HCT116 (cell line): ENCODE results near the gene SORBS1. TPM values are rescaled to one million over a fixed set of nuclear protein-coding genes. Genes with fewer than 3 reads are reported as not detected.

Source experiments
- ATAC-seq: fragments of 200-7000 bp; cut with Tn5 transposase; 2 replicates; pipeline ENCODE4 v1.9.1; 2020; ENCODE audit warnings: mild to moderate bottlenecking, moderate library complexity
- BruUV-seq: library from RNA; stranded (reverse); fragments of 400-500 nt; replicated peaks from 2 replicates; lab custom pipeline; 2021; lab: Mats Ljungman, UMichigan
- CTCF ChIA-PET: fragments of 300-600 bp; sonication (Branson Sonifier 250); formaldehyde crosslinking; loops from one replicate; lab custom pipeline; 2021; ENCODE audit warnings: antibody characterized with exemption; lab: Charles Lee
- POLR2A ChIA-PET: fragments of 300-600, 350-600 bp; sonication (Branson Sonifier 250); formaldehyde crosslinking; loops from one replicate; lab custom pipeline; 2021; ENCODE audit warnings: antibody characterized with exemption; lab: Charles Lee
- RAD21 ChIA-PET, 2 experiments: fragments of 300-600 bp; sonication (Branson Sonifier 250); formaldehyde crosslinking; loops; one replicate each; lab custom pipeline; 2023; ENCODE audit warnings: low total read pairs in 2 of 2; ENCODE audit not compliant: uncharacterized antibody in 2 of 2, unreplicated experiment in 2 of 2, low non-redundant PET in 1 of 2; lab: Charles Lee
- DNase-seq: peaks from one replicate; pipeline ENCODE4 v3.0.0-alpha.2; 2010; ENCODE audit warnings: low read depth, low spot score
- H2AFZ ChIP-seq: fragments of 200-600 bp; shearing (Covaris generic), sonication (generic); 2 replicates; pipeline ENCODE4 v1.6.1; 2017; ENCODE audit warnings: low read depth, mixed run types, mixed read lengths, antibody characterized with exemption, low read length; ENCODE audit not compliant: poor library complexity, severe bottlenecking
- H3K27ac ChIP-seq: 2 replicates; pipeline ENCODE4 v1.5.1; 2012; ENCODE audit warnings: low read depth, low read length
- H3K27me3 ChIP-seq: fragments of 200-600 bp; sonication (generic); 2 replicates; pipeline ENCODE4 v1.6.1; 2016; ENCODE audit warnings: mixed run types, low read length, mixed read lengths; ENCODE audit not compliant: insufficient read depth
- H3K36me3 ChIP-seq, 2 experiments: fragments of 200-500 bp in 1 of 2; fragments of 200-600 bp in 1 of 2; sonication (Bioruptor generic) in 1 of 2; sonication (generic) in 1 of 2; 2 replicates each; pipeline versions ENCODE4 v1.5.1 to v1.6.1; 2014 to 2016; ENCODE audit warnings: low read length in 2 of 2, inconsistent platforms in 1 of 2, mixed read lengths in 1 of 2, mixed run types in 1 of 2; ENCODE audit not compliant: insufficient read depth in 2 of 2, control insufficient read depth in 1 of 2
- H3K4me1 ChIP-seq, 2 experiments: fragments of 200-600 bp in 1 of 2; sonication (generic) in 1 of 2; 2 replicates each; pipeline versions ENCODE4 v1.5.1 to v1.6.1; 2012 to 2017; ENCODE audit warnings: low read length in 2 of 2, inconsistent platforms in 1 of 2, mild to moderate bottlenecking in 1 of 2, mixed read lengths in 1 of 2, mixed run types in 1 of 2, moderate library complexity in 1 of 2; ENCODE audit not compliant: insufficient read depth in 2 of 2, control insufficient read depth in 1 of 2
- H3K4me2 ChIP-seq: fragments of 200-600 bp; sonication (generic); 2 replicates; pipeline ENCODE4 v1.6.1; 2017; ENCODE audit warnings: mixed run types, low read length, mixed read lengths
- H3K4me3 ChIP-seq, 2 experiments: fragments of 200-600 bp in 1 of 2; sonication (generic) in 1 of 2; replicated peaks in 1 of 2; 2 replicates each; pipeline ENCODE4 v1.5.1; 2011 to 2016; ENCODE audit warnings: low read length in 2 of 2, control low read depth in 1 of 2, low read depth in 1 of 2, mild to moderate bottlenecking in 1 of 2, mixed read lengths in 1 of 2, mixed run types in 1 of 2
- H3K79me2 ChIP-seq: fragments of 200-600 bp; sonication (generic); 2 replicates; pipeline ENCODE4 v1.6.1; 2017; ENCODE audit warnings: mild to moderate bottlenecking, mixed run types, low read length, moderate library complexity, mixed read lengths; ENCODE audit not compliant: insufficient read depth
- H3K9ac ChIP-seq: fragments of 200-600 bp; sonication (generic); 2 replicates; pipeline ENCODE4 v1.6.1; 2016; ENCODE audit warnings: low read length, mixed read lengths
- H3K9me2 ChIP-seq: fragments of 200-600 bp; sonication (generic), shearing (Covaris generic); 2 replicates; pipeline ENCODE4 v1.6.1; 2017; ENCODE audit warnings: mixed run types, mild to moderate bottlenecking, moderate library complexity; ENCODE audit not compliant: insufficient read depth
- H3K9me3 ChIP-seq, 2 experiments: fragments of 200-500 bp in 1 of 2; fragments of 200-600 bp in 1 of 2; sonication (Bioruptor generic) in 1 of 2; sonication (generic) in 1 of 2; 2 replicates each; pipeline ENCODE4 v1.6.1; 2014 to 2017; ENCODE audit warnings: low read length in 2 of 2, mixed read lengths in 2 of 2, inconsistent platforms in 1 of 2, low read depth in 1 of 2, mild to moderate bottlenecking in 1 of 2, mixed run types in 1 of 2, moderate library complexity in 1 of 2; ENCODE audit not compliant: control insufficient read depth in 1 of 2, insufficient read depth in 1 of 2
- H4K20me1 ChIP-seq: fragments of 200-600 bp; sonication (generic), shearing (Covaris generic); 2 replicates; pipeline ENCODE4 v1.6.1; 2017; ENCODE audit warnings: mixed run types, mild to moderate bottlenecking, moderate library complexity; ENCODE audit not compliant: insufficient read depth
- CBX3 ChIP-seq: IDR thresholded peaks from 2 replicates; pipeline ENCODE4 v1.6.1; 2012; ENCODE audit warnings: low read depth
- CEBPB ChIP-seq: IDR thresholded peaks from 2 replicates; pipeline ENCODE4 v1.6.1; 2012; ENCODE audit warnings: low read depth
- EGR1 ChIP-seq: IDR thresholded peaks from 2 replicates; pipeline ENCODE4 v1.6.1; 2012; ENCODE audit warnings: low read depth
- ELF1 ChIP-seq: IDR thresholded peaks from 2 replicates; pipeline ENCODE4 v1.6.1; 2012; ENCODE audit warnings: low read depth, borderline replicate concordance
- EZH2phosphoT487 ChIP-seq: fragments of 200-600 bp; IDR thresholded peaks from 2 replicates; pipeline ENCODE4 v1.6.1; 2018; ENCODE audit warnings: antibody characterized with exemption, borderline replicate concordance
- FOSL1 ChIP-seq: IDR thresholded peaks from 2 replicates; pipeline ENCODE4 v1.6.1; 2012; ENCODE audit warnings: low read depth
- JUND ChIP-seq: IDR thresholded peaks from 2 replicates; pipeline ENCODE4 v1.6.1; 2012
- POLR2A ChIP-seq: IDR thresholded peaks from 2 replicates; pipeline ENCODE4 v1.7.0; 2011; ENCODE audit warnings: borderline replicate concordance; ENCODE audit not compliant: insufficient read depth, insufficient read length; ENCODE audit errors: extremely low read depth
- POLR2AphosphoS5 ChIP-seq: IDR thresholded peaks from 2 replicates; pipeline ENCODE4 v1.6.1; 2011; ENCODE audit warnings: mild to moderate bottlenecking, low read depth, low read length, moderate library complexity
- RAD21 ChIP-seq: IDR thresholded peaks from 2 replicates; pipeline ENCODE4 v1.6.1; 2012; ENCODE audit warnings: low read depth, mild to moderate bottlenecking
- SRF ChIP-seq: IDR thresholded peaks from 2 replicates; pipeline ENCODE4 v1.6.1; 2012; ENCODE audit warnings: low read depth
- YY1 ChIP-seq: IDR thresholded peaks from 2 replicates; pipeline ENCODE4 v1.6.1; 2011; ENCODE audit warnings: low read length, low read depth, moderate library complexity, mild to moderate bottlenecking; ENCODE audit not compliant: insufficient replicate concordance; ENCODE audit errors: extremely low read depth
- ZNF274 ChIP-seq: fragments of 200-500 bp; sonication (Bioruptor generic); IDR thresholded peaks from 2 replicates; pipeline ENCODE4 v1.6.1; 2014; ENCODE audit warnings: mild to moderate bottlenecking, low read depth, low read length, inconsistent platforms
- intact Hi-C: fragments of 100-400 bp; cut with micrococcal nuclease; formaldehyde crosslinking; loops from 2 replicates; pipeline ENCODE4 v1.10.0; 2022
- total RNA-seq: library from RNA; stranded (reverse); gene quantifications from one replicate; pipeline ENCODE4 v1.2.1, GENCODE V29; 2021; ENCODE audit not compliant: unreplicated experiment
- TF ChIP-seq, protein P1 (sequence below): IDR thresholded peaks from 2 replicates; pipeline ENCODE4 v1.6.1; 2011; ENCODE audit warnings: mild to moderate bottlenecking, low read length, moderate library complexity; ENCODE audit not compliant: insufficient replicate concordance; ENCODE audit errors: extremely low read depth
- TF ChIP-seq, protein P2 (sequence below): IDR thresholded peaks from 2 replicates; pipeline ENCODE4 v1.6.1; 2012
- TF ChIP-seq, protein P3 (sequence below): IDR thresholded peaks from 2 replicates; pipeline ENCODE4 v1.6.1; 2012
- TF ChIP-seq, protein P4 (sequence below), 3 experiments: fragments of 200-600 bp in 1 of 3; sonication (generic) in 1 of 3; IDR thresholded peaks in 2 of 3; conservative IDR thresholded peaks in 1 of 3; 2 replicates each; pipeline ENCODE4 v1.5.1; 2012 to 2017; ENCODE audit warnings: low read depth in 2 of 3, low read length in 2 of 3, antibody characterized with exemption in 1 of 3, borderline replicate concordance in 1 of 3, control low read depth in 1 of 3, mild to moderate bottlenecking in 1 of 3, mixed read lengths in 1 of 3, mixed run types in 1 of 3, moderate library complexity in 1 of 3; ENCODE audit not compliant: insufficient read depth in 1 of 3

SORBS1 gene
- total RNA-seq, 1 experiment from 2014 or later, result 3.4 TPM

DNA sequence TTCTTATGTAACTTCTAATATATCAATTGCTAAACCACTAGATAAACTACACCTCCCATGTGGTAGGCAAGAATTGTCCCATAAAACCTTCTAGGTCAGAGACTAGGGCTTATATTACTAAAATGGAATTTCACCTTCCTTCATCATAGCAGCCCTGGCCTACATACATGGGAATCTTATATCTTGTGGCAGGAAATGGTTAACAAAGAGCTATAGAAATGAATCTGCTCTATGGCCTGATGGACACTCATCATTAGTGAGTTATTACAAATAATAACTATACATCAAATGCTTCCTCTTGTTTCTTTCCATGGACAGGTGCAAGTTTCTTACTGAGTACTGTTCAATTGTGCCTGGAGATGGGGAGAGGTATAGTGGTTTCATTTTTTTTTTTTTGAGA is 208.0 kb downstream of the SORBS1 start:
- Histone ChIP-seq H4K20me1 (no peaks in the 10 kb centered on the region), H2AFZ (no peak overlapping the region), H3K9me3 (no peaks in the 10 kb centered on the region), H3K4me2 (no peak overlapping the region), H3K27me3 (no peaks in the 10 kb centered on the region), H3K9me2 (no peaks in the 10 kb centered on the region), H3K79me2 (no peaks in the 10 kb centered on the region), H3K36me3 (no peaks in the 10 kb centered on the region), H3K4me3 (no peak overlapping the region), H3K4me1 (no peaks in the 10 kb centered on the region), H3K9ac (no peak overlapping the region), H3K27ac (no peak overlapping the region)
- ChIA-PET RAD21 (no interaction called here), CTCF (interaction anchor here (1.9 to 2.8 kb wide), 2 partner anchors 10 to 106 kb away, joined by 5 to 9 read pairs; no protein-coding TSS in a partner anchor), POLR2A (no interaction called here)
- no peak for ATAC-seq
- intact Hi-C loops, result no loop called here
- TF ChIP-seq EZH2phosphoT487 (no peak), YY1 (no peak), ZNF274 (no peak), RAD21 (no peak), POLR2A (no peak), SRF (no peak), JUND (no peak), CEBPB (no peak), FOSL1 (no peak), CBX3 (no peak), EGR1 (no peak), POLR2AphosphoS5 (no peak), ELF1 (no peak)
- TF ChIP-seq, protein P1, sequence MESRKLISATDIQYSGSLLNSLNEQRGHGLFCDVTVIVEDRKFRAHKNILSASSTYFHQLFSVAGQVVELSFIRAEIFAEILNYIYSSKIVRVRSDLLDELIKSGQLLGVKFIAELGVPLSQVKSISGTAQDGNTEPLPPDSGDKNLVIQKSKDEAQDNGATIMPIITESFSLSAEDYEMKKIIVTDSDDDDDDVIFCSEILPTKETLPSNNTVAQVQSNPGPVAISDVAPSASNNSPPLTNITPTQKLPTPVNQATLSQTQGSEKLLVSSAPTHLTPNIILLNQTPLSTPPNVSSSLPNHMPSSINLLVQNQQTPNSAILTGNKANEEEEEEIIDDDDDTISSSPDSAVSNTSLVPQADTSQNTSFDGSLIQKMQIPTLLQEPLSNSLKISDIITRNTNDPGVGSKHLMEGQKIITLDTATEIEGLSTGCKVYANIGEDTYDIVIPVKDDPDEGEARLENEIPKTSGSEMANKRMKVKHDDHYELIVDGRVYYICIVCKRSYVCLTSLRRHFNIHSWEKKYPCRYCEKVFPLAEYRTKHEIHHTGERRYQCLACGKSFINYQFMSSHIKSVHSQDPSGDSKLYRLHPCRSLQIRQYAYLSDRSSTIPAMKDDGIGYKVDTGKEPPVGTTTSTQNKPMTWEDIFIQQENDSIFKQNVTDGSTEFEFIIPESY, result no peak
- TF ChIP-seq, protein P2, sequence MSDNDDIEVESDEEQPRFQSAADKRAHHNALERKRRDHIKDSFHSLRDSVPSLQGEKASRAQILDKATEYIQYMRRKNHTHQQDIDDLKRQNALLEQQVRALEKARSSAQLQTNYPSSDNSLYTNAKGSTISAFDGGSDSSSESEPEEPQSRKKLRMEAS, result no peak
- TF ChIP-seq, protein P3, sequence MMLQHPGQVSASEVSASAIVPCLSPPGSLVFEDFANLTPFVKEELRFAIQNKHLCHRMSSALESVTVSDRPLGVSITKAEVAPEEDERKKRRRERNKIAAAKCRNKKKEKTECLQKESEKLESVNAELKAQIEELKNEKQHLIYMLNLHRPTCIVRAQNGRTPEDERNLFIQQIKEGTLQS, result no peak
- TF ChIP-seq, protein P4, sequence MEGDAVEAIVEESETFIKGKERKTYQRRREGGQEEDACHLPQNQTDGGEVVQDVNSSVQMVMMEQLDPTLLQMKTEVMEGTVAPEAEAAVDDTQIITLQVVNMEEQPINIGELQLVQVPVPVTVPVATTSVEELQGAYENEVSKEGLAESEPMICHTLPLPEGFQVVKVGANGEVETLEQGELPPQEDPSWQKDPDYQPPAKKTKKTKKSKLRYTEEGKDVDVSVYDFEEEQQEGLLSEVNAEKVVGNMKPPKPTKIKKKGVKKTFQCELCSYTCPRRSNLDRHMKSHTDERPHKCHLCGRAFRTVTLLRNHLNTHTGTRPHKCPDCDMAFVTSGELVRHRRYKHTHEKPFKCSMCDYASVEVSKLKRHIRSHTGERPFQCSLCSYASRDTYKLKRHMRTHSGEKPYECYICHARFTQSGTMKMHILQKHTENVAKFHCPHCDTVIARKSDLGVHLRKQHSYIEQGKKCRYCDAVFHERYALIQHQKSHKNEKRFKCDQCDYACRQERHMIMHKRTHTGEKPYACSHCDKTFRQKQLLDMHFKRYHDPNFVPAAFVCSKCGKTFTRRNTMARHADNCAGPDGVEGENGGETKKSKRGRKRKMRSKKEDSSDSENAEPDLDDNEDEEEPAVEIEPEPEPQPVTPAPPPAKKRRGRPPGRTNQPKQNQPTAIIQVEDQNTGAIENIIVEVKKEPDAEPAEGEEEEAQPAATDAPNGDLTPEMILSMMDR (IDR thresholded peaks at IDR 0.05 in 2 of 3, conservative IDR thresholded peaks at IDR 0.05 in 1 of 3; ENCODE audit: borderline replicate concordance in 1 of 3, insufficient read depth in 1 of 3, low read depth in 2 of 3, low read length in 2 of 3), result no peak
- BruUV-seq, result no TSS peak
- DNase-seq, result no peak
